GM21515 (cell line): ENCODE data around the gene CYRIA.

Experiments used
- ATAC-seq: cut with Tn5 transposase; IDR thresholded peaks from one replicate; pipeline ENCODE4 v1.9.1; 2021; ENCODE audit not compliant: unreplicated experiment

The CYRIA gene

GRCh38 chr2:16652296-16653082, 13.1 kb downstream of the CYRIA start:
- no peak for ATAC-seq

GRCh38 chr2:16650287-16651249, 15.1 kb downstream of the CYRIA start:
- no peak for ATAC-seq

DNA sequence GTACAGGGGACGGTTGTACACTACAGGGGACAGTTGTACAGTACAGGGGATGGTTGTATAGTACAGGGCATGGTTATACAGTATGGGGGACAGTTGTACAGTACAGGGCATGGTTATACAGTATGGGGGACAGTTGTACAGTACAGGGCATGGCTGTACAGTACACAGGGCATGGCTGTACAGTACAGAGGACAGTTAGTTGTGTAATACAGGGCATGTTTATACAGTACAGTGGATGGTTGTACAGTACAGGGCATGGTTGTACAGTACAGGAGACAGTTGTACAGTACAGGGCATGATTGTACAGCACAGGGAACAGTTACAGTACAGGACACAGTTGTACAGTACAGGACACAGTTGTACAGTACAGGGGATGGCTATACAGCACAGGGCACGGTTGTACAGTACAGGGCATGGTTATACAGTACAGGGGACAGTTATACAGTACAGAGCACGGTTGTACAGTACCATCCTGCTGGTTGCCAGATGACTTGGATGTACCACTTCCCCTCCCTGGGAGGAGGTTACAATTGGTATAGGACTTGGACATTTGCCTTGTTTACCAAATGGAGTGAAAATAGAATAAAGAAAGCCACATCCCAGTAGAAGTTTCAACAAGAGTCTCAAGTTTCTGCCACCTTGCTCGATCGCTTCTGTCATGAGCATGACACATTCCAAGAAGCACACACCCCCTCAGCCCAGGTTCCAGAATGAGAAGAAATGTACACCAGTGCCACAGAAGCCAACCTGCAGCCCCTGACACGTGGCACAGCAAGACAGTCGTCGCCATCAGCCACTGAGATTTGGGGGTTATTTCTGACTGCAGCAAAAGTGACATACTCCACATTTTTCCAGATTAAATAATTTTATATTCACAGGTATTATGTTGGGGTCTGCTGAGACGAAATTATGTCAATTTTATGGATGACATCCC, 16.0 kb downstream of the CYRIA start:
- no peak for ATAC-seq

DNA sequence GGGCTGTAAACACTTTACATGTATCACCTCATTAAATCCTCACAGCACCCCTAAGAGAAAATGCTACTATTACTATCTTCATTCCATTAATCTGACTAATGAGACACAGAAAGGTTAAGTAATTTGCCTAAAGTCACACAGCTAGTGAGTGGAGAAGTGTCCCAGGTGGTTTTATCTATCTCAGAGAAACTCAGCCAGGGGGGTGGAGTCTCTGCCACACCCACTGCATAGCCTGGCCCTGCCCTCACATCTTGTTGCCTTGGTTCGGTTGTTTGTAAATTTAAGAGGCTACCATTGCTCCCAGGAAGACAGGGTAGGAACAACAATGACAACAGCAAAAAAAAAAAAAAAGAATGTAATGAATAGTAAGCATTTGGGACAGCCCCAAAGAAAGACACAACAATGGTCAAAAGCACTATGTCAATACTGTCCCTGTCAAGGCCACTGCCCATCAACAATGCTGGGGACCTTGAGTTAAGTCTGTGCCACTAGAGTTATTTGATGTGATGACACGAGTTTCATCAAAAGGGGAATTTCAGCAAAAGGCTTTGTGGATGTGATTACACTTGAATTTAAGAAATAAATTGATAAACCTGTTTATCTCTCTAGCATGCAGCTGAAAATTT, 17.5 kb downstream of the CYRIA start:
- ATAC-seq: no peak

DNA sequence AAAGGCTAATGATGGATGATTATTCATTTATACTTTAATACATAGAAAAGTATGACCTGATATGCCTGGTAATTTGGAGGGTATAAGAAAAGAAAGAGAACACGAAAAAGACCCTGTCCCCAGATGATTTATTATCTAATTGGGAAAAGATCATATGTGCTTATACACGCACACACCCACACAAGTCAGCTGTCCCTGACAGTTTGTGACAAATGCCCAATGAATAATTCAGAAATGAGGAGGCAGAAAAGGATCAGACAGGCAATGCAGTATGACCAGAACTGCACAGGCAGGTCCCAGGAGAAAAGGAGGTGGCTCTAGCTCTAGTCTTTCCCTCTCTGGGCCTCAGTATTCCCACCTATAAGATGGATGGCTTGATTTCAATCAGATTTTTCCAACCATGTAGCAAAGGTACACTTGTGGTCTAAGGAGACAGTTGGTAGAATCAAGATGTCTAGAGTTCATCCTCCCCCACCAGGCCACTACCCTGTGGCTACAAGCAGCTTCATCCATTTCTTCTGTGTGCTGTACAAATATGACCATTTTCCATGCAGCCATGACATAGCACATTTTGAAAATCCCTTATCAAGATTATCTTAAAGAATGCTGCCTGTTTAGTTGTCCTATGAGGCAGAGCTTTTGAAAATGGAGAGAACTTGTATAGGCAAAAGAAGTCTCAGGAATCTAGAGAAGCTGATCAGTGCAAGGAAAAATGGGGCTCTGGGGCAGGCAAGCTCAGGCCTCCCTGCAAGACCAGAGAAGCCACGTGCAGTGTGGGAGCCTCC, 19.7 kb downstream of the CYRIA start:
- no peak for ATAC-seq

DNA sequence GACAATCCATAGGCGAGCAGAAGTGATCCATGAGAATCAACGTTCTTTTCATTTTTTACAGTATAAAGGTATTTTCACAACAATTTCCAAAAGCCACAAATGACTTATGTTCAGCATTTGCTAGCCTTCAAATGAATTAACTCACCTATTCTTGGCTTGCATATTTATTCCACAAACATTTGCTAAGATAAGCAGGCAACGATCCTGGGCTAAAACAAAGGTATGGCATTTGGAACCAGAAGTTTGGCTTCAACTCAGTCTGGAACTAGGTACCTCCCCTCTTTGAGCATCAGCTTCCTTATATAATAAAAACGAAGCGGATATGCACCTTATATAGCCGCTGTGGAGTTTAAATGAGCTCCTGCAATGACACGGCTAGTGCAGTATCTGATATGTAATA, 20.5 kb downstream of the CYRIA start:
- ATAC-seq: no peak

- ATAC-seq: no peak
Measured at GRCh38 chr2:16644221-16644925, 21.3 kb downstream of the CYRIA start.

DNA sequence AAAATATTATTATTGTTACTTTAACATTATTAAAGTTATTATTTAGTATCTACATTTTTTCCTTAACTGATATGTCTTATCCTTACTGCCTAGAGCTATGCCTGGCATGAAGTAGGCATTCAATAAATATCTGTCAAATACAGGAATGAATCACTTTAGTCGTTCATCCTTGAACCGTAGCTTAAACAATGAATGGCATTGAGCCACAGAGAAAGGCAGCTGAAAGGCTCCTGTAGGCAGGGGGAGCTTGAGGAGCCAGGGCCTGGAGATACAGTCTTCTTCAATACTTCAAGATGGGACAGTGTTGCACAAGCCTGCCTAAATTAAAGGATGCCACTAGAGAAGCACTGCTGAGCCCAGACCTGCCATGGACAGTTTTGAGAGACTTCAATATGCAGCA, 22.5 kb downstream of the CYRIA start:
- ATAC-seq: no peak

DNA sequence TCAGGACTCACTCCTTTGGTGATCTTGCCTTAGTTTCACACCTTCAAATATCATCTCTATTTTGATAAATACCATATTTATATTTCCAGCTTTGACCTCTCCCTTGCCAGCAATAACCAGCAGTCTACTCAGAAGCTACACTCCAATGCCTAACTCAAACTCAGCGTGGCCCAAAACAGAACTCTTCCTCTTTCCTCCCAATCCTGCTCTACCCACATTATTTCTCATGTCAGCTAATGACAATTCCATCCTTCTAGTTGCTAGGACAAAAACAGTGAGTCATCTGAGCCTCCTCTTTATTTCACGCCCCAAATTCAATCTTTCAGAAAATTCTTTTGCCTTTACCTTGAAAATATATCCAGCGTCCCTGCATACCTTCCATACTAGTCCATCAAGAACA, 23.5 kb downstream of the CYRIA start:
- no peak for ATAC-seq

DNA sequence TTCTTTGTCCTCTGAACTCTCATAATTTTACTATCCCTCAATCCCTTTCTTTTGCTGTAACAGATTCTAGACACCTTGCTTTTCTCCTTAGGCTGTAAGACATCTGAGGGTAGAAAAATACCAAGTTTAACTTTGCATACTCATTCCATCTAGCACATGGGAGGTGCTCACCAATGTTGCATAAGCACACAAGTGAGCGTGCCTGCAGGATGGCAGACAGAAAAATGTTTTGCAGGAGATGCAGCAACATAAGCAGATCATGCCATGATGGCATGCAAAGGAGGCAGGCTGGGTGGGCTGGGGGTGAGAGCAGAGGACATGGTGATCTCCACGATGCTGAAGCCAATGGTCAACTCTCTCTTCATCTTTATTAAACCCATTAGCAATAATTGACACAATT, 24.1 kb downstream of the CYRIA start:
- ATAC-seq: no peak

DNA sequence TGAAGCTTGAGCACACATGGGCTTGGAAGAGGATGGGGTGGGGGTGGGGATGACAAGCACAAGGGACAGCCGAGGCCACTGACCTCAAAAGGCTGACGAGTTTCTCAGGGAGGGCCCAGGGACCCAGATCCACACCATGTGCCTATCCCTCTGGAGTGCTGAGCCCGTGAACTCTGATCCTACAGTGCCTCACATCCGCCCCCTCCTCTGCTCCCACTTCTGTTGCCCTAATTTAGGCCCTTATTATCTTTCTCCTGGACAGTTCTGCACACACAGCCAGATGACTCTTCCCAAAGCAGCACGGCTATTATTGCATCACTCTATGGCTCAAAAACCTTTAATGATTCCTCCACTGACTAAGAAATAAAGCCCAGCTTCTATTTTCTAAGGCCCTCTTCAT, 24.8 kb downstream of the CYRIA start:
- ATAC-seq: no peak

DNA sequence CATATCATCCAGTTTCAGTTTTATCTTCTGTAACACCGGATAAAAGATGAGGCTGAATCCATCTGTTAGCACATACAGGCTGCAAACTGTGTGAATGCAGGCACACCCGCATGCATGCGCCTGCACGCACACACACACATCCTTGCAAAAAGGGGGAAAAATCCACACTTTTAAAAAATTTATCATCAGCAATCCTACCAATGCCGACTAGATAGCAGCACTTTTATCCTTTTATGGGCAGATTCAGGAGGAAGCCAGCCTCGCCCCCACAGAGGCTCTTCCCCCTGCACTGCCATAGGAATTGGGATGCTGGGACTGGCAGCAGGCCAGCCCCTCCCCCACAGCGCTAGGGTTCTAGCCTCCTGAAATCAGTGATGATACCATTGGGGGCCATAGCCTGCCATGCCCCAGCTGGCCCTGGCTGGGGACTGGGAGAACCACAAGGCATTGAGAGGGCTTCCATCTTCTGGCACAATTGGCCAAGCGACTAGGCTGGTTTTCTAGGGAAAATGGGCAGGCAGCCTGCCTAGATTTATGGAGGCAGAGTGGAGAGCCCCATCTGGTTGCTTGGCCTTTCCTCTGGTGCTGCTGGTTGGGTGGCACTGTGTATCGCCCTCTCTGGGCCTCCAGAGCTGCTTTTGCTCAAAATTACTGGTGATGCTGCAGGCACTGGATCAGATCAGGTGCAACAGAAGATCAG, 25.5 kb downstream of the CYRIA start:
- no peak for ATAC-seq

GRCh38 chr2:16639431-16639830, 26.2 kb downstream of the CYRIA start:
- ATAC-seq: no peak

DNA sequence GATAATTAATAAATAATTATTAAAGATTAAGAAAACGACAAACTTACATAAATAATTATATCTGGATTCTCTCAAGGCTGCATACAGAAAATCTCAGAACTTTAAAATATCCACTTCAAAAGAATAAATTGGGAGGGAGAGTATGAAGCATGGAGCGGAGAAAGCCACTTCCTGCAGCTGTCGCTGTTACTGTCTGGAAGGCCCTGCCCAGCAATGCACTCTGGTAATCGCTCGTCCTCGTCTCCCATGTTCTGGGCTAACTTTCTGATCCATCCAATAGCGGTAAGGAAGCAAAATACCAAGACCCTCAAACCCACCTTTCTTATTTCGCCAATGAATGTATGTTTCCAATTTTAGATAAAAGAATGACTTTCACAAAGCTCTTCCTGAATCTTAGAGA, 26.7 kb downstream of the CYRIA start:
- no peak for ATAC-seq

DNA sequence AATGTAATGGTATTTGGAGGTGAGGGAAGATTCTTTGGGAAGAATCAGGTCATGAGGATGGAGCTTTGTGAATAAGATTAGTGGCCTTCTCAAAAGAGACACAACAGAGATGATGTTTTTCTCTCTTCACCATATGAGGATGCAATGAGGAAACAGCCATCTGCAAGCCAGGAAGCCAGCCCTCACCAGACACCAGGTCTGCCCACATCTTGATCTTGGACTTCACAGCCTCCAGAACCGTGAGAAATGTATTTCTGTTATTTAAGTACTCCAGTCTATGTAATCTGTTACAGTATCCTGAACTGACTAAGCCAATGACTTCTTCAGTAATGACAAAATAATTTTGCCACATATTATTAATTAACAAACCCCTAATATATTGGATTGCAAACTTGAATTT, 28.3 kb downstream of the CYRIA start:
- no peak for ATAC-seq

DNA sequence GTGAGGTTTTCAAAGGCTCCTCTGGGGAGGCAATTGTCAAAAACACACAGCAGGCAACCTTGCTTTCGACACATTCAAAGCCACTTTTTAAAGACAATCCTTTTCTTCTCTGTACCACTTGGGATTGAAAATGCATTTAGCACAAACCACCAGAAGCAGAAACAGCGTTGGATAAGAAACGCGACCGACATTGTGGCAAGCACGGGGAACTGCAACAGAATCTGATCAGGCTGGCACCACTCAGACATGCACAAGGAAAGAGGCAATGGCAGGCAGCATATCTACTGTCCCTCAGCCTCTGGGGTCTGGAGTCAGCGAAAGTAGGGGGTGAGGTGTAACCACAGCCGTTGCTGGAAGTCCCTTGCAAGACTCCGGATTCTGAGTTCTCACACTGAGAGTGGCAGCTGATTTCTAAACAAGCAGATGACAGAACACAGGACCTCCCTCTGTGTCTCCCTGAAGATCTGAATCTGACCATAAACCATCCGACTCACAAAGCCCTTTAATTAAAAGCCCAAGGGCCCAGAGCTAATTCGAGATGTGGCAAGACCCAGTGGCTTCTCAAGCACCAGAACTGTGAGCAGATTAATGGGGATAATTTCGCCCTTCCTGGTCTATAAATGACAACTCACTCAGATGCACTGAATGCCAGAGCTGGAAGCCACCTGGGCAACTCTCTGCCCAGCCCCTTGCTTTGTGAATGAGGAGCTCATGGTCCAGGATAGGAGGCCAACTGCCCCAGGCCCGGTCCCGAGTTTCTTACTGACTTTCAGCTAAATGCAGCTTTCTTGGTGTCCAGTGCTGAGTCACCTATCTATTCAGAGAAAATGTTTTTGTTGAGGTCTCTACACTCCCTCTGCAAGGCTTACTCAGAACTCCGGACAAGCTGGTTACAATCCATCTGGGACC, 29.6 kb downstream of the CYRIA start:
- no peak for ATAC-seq

- ATAC-seq: no peak
Measured at GRCh38 chr2:16633621-16634430, 31.8 kb downstream of the CYRIA start.
